CD4-positive, alpha-beta T cell treated with Interleukin-4 for 1 hour (primary cell): Measurements from ENCODE around the gene CELA2B.
"Not testable (repeated sequence)": the region's sequence is repeated elsewhere in the genome, so short reads cannot be mapped to it uniquely, and the experiment has no call there.

Source experiments
- DNase-seq, 2 donors: peaks; one replicate each; pipeline ENCODE4 v3.0.0-alpha.2; 2020 to 2022

CELA2B gene

GRCh38 chr1:15504436-15504835, 28.5 kb downstream of the CELA2B start:
- no peak for DNase-seq

GRCh38 chr1:15506831-15507230, 30.9 kb downstream of the CELA2B start:
- DNase-seq: no peak

GRCh38 chr1:15507278-15507677, 31.4 kb downstream of the CELA2B start:
- DNase-seq: no peak

GRCh38 chr1:15508700-15509487, 33.0 kb downstream of the CELA2B start:
- no peak for DNase-seq

- no peak for DNase-seq
Measured at GRCh38 chr1:15509586-15509985, 33.7 kb downstream of the CELA2B start.

- no peak for DNase-seq
Measured at GRCh38 chr1:15510611-15511405, 34.9 kb downstream of the CELA2B start.

GRCh38 chr1:15513192-15513591, 37.3 kb downstream of the CELA2B start:
- no peak for DNase-seq

GRCh38 chr1:15513919-15514318, 38.0 kb downstream of the CELA2B start:
- DNase-seq: no peak

- DNase-seq: not testable (repeated sequence)
Measured at GRCh38 chr1:15514557-15514956, 38.7 kb downstream of the CELA2B start.

- peak in 1 of 2 donors; percentile 20 for DNase-seq
Measured at GRCh38 chr1:15515022-15515663, 39.2 kb downstream of the CELA2B start.

- DNase-seq: no peak
Measured at GRCh38 chr1:15519625-15520024, 43.7 kb downstream of the CELA2B start.

GRCh38 chr1:15521206-15521906, 45.5 kb downstream of the CELA2B start:
- DNase-seq: peak in 1 of 2 donors; percentile 26

GRCh38 chr1:15522551-15522950, 46.6 kb downstream of the CELA2B start:
- DNase-seq: no peak

- DNase-seq: no peak
Measured at GRCh38 chr1:15523104-15524020, 47.5 kb downstream of the CELA2B start.

- DNase-seq: no peak
Measured at GRCh38 chr1:15524021-15524282, 48.0 kb downstream of the CELA2B start, which contains the start of gene CASP9. Gene CASP9 (minus strand): TSS chr1:15524215. CDS start chr1:15524200, 15 bp downstream.

- peak; percentile 99 for DNase-seq
Measured at GRCh38 chr1:15524283-15525049, 48.6 kb downstream of the CELA2B start.

GRCh38 chr1:15525050-15526020, 49.4 kb downstream of the CELA2B start:
- peak; percentile 19 to 99 for DNase-seq

- no peak for DNase-seq
Measured at GRCh38 chr1:15526021-15526489, 50.2 kb downstream of the CELA2B start.

- peak; percentile 99 to 100 for DNase-seq
Measured at GRCh38 chr1:15526490-15527339, 50.8 kb downstream of the CELA2B start, which contains the start of gene DNAJC16. Gene DNAJC16 (plus strand): TSS chr1:15526848. CDS start chr1:15529106, 2,258 bp downstream.
